Renal pelvis (tissue), 4 donors: Measurements from ENCODE around the gene SLC10A7. TPM values are rescaled to one million over a fixed set of nuclear protein-coding genes. Genes with fewer than 3 reads are reported as not detected.

Experiments used
- DNase-seq: peaks from one replicate; pipeline ENCODE4 v3.0.0-alpha.2; 2013
- polyA plus RNA-seq, 3 donors: library from polyadenylated mRNA; unstranded; fragments of 120-200 nt; gene quantifications; one replicate each; pipeline ENCODE4 v1.2.1, GENCODE V29; 2013; ENCODE audit not compliant: insufficient read length in 3 of 3

SLC10A7 gene
- polyA plus RNA-seq, 3 donors, result 13.3 to 16.4 (median 14.0) TPM

GRCh38 chr4:146224326-146224966, 297.3 kb downstream of the SLC10A7 start:
- DNase-seq, result no peak

- DNase-seq, result no peak
These were observed 299.4 kb downstream of the SLC10A7 start for GRCh38 chr4:146222313-146222712.

- DNase-seq, result no peak
These were observed 307.5 kb downstream of the SLC10A7 start, which contains the start of gene REELD1 for GRCh38 chr4:146214238-146214637. REELD1 (plus strand) TSS chr4:146214538; CDS start chr4:146216953, 2,415 bp downstream.

GRCh38 chr4:146212781-146213180, 309.0 kb downstream of the SLC10A7 start:
- DNase-seq, result no peak

- DNase-seq, result no peak
These were observed 310.3 kb downstream of the SLC10A7 start for GRCh38 chr4:146211440-146211839.

GRCh38 chr4:146210890-146211289, 310.9 kb downstream of the SLC10A7 start:
- DNase-seq, result no peak

- no peak for DNase-seq
These were observed 314.3 kb downstream of the SLC10A7 start for GRCh38 chr4:146207410-146207809.

Other genes starting within 250 kb of the SLC10A7 start
- gene POU4F2, start 117.0 kb upstream of the SLC10A7 start, polyA plus RNA-seq, result not detected